Hematopoietic multipotent progenitor cell (in vitro differentiated cells): Measurements from ENCODE around the gene SMOC2. TPM values are rescaled to one million over a fixed set of nuclear protein-coding genes. Genes with fewer than 3 reads are reported as not detected.
"Not testable (repeated sequence)": the region's sequence is repeated elsewhere in the genome, so short reads cannot be mapped to it uniquely, and the experiment has no call there.

ENCODE experiments used
- DNase-seq, 3 donors: peaks; one replicate each; pipeline ENCODE4 v3.0.0-alpha.2; 2011 to 2015; ENCODE audit warnings: low read depth in 2 of 3, low spot score in 2 of 3
- total RNA-seq: library from RNA; depleted of rRNA; stranded (reverse); fragments of >200 nt; gene quantifications from one replicate; pipeline ENCODE4 v1.2.3, GENCODE V29; 2012

The SMOC2 gene
- total RNA-seq, 1 donor, result under 0.01 TPM

- no peak for DNase-seq
Observed at GRCh38 chr6:168671028-168671862, 230.3 kb downstream of the SMOC2 start.

GRCh38 chr6:168671863-168672546 lies 231.0 kb downstream of the SMOC2 start:
- DNase-seq, result no peak

GRCh38 chr6:168674595-168674994 lies 233.6 kb downstream of the SMOC2 start:
- no peak for DNase-seq

DNA sequence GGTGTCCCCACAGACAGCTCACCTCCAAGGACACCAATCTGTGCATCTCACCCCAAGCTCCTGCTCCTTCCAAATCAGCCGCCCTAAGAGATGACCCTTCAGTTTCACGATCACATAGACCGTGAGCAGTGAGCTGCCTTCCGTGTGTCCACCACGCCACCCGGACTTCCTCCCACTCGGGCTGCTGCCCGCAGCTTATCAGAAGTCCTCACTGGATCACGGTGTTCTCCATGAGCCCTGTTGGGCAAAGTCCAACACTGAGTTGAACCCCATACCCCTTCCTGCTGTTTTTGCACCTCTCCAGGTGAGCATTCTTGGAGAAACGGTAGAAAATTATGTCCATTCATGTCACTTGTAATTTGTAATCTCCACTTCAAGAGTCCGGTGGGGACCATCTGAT lies 234.4 kb downstream of the SMOC2 start:
- no peak for DNase-seq

- no peak for DNase-seq
Observed at GRCh38 chr6:168675933-168676551, 235.1 kb downstream of the SMOC2 start.

DNA sequence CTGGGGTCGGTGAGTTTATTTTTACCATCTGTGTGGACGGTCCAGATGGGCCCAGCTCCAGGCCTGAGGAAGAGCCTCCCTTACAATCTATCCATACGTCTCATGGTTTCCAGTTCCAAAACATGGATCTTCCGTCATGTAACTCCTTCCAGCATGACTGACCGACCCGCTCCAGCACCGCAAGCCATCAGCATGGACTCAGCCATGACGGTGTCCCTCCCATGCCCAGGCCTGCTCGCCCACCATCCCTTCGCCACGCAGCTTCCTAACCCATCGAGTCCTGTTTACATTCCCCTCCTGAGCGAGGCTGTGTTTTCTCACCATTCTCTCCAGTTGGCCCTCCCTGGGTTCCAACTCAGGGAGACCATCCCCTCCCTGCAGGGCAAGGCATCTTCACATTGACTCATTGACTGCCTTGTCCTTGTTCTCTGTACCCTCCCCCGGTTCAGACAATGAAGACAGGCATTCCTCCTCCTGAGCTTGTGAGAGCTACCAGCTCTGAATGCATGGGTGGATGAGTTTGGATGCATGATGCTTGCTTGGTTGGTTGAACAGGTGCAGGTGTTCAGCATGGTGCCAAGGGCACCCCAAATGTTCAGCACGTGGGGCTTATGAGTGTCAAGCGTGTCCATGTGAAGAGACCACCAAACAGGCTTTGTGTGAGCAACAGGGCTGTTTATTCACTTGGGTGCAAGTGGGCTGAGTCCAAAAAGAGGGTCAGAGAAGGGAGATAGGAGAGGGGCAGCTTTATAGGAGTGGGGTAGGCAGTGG lies 235.8 kb downstream of the SMOC2 start:
- no peak for DNase-seq

DNA sequence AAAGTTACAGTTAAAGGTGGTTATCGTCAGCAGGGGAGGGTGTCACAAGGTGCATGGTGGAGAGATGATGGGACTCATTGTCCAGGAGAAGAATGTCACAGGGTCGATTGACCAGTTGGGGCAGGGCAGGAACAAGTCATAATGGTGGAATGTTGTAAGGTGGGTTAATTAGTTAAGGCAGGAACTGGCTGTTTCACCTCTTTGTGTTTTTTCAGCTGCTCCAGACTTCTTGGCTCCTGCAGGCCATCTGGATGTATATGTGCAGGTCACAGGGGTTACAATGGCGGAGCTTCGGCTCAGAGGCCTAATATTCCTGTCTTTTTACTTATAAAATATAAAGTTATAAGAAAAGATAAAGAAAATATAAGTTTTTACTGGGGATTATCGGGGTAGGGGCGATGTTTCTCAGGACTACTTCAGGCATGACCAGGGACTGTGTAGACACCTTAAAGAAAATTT lies 236.4 kb downstream of the SMOC2 start:
- not testable (repeated sequence) for DNase-seq

DNA sequence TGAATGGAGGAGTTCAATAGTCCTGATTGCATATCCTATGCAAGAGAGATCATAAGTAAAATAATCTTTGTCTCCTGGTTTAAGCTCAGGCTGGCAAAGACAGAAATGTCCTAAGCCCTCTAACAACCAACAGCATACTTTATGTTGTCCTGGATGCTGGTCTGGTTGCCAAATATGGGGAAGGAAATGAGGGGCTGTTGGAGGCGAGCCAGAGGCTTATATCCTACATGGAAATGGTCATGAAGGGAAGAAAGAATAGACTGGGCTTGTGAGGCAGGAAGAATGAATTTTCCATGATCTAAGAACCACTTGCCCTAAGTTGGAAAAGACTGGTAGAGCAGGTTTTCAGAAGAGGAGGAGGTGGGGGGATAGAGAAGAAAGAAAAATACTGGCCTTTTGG lies 237.1 kb downstream of the SMOC2 start:
- no peak for DNase-seq

DNA sequence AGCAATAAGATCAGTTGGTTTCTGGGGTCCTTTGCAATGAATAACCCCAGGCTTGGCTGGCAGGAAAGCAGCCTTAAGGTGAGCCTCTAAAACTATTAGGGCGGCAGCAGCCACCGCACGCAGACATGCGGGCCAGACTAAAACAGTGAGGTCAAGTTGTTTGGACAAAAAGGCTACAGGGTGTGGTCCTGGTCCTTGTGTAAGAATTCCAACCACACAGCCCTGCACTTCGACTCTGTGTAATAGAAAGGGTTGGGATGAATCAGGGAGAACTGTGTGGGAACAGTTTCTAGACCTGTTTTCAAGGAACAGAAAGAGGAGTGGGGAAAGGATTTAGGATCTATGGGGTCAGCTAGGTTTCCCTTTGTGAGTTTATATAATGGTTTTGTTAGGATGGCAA lies 237.6 kb downstream of the SMOC2 start:
- DNase-seq, result no peak

GRCh38 chr6:168681748-168682147 lies 240.8 kb downstream of the SMOC2 start:
- DNase-seq, result no peak

DNA sequence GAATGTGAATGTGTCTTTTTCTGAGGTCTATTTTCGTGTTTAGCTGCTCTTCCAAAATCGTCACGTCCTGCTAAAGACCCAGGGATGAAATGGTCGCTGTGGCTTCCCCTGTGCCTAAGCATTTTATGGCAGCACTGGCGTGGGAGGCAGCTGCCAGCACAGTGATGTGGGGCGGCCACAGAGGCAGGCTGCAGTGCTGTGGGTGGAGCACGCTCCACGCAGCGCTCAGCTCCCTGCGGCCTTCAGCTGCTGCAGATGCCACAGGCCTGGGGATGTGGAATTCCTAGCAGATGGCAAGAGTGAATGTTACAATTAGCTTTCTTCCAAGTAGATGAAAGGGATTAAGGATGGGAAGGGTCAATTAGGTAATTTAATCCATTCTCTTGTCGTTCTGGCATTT lies 242.6 kb downstream of the SMOC2 start:
- DNase-seq, result no peak

DNA sequence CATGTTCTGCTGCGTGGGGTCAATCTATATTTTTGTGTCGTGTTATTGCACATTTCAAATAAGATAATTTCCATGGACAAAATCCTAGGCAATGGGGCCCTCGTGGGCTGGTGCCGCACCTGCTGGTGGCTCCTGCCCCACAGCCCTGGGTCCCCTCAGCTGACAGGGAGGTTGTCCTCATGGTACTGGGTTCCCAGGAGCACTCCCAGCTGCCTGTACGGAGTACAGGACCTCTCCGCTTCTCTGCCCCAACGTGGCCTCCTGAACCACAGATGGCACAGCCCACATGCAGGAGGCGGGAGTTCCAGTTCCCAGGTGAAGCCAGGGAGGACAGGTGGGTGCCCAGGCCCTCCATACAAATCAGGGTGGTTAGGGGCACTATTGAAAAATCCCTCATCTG lies 243.5 kb downstream of the SMOC2 start:
- no peak for DNase-seq

GRCh38 chr6:168684906-168685305 lies 243.9 kb downstream of the SMOC2 start:
- DNase-seq, result no peak

- DNase-seq, result no peak
Observed at GRCh38 chr6:168686029-168686738, 245.2 kb downstream of the SMOC2 start.

DNA sequence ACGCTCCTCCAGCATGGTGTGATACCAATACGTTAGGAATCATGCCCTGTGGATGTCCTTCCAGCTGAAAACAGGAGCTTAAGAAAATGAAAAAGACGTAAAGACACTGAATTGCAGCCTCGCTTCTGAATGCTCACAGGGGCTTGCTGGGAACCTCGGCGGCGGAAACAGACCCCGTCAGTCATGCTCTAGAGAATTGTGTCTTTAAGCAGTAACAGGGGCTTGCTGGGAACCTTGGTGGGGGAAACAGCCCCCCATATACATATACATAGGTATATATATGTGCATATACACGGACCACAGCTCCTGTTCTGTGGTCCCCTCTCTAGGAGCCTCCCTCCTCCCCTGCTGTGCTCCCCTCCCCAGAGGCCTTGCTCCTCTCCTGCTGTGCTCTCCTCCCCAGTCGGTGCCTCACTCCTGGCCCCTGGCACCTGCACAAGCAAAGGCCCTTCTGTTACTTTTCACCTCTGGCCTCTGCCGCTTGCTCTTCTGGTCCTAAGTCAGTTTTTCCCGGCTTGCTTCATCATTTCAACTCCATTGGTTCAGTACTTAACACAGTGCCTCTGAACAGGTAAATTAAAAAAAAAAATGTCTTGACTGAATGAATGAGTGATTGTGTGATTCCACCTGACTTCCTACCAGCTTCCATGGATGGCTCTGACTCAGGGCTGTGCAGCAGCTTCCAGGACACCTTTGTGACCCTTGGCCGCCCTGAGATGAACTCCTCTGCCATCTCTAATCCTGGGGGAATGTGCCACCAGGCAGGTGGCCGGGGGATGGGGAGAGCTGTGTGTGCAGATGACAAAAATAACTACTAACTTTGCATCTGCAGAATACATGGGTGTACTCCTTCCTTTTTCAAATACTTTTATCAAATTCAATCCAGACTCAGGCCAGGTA lies 246.1 kb downstream of the SMOC2 start:
- no peak for DNase-seq

GRCh38 chr6:168690271-168690670 lies 249.3 kb downstream of the SMOC2 start:
- DNase-seq, result no peak

- DNase-seq, result no peak
Observed at GRCh38 chr6:168691774-168692173, 250.8 kb downstream of the SMOC2 start.

- DNase-seq, result no peak
Observed at GRCh38 chr6:168692193-168692914, 251.4 kb downstream of the SMOC2 start.

- not testable (repeated sequence) for DNase-seq
Observed at GRCh38 chr6:168692915-168693257, 251.9 kb downstream of the SMOC2 start.
